ENCODE measurements around the gene ZNF223. TPM values are rescaled to one million over a fixed set of nuclear protein-coding genes. Genes with fewer than 3 reads are reported as not detected.

Gene ZNF223
- total and polyA plus RNA-seq, 9 of the 15 experiments (the other 6 are each of a cell fraction or from before 2014, with no cell fraction given), result 0.21 to 1.8 (median 0.71) TPM

DNA sequence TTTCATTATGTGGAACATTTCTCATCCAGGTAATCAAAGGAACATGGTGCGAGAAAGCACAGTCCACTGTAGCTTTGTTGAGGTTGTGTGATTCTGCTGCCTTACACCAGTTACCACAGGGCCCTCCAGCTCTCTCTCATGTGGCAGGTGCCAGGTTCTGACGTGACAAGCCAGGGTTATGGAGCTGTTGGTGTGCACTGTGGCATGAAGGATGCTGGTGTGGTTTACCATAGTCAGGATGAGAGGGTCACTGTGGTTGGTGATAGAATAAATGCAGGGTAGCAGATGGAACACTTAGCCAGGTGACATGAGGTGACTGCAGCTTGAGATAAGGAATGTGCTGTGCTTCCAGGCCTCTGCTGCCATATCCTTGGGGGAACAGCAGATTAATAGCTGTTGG lies 7.4 kb downstream of the ZNF223 start:
- H3K9me3 ChIP-seq (replicated peaks; ENCODE audit: control insufficient read depth, insufficient read depth, low read depth, low read length), result no peaks in the 10 kb centered on the region
- H3K4me2 ChIP-seq (ENCODE audit: insufficient read depth, low read length), result no peak overlapping the region
- intact Hi-C loops (cut with micrococcal nuclease) (no loop called here), in situ Hi-C loops (cut with MboI) (no loop called here)
- H3K9ac ChIP-seq (ENCODE audit: insufficient read depth in 1 of 2, low read depth in 2 of 2, low read length in 2 of 2), result no peak overlapping the region
- no peaks in the 10 kb centered on the region for H3K9me1 ChIP-seq (ENCODE audit: control insufficient read depth, insufficient read depth, low read length)
- no peaks in the 10 kb centered on the region for H3K36me3 ChIP-seq (ENCODE audit: control insufficient read depth, insufficient read depth, low read length)
- H3K27ac ChIP-seq (ENCODE audit: extremely low read depth, low read depth, low read length), result no peak overlapping the region
- FAIRE-seq (no peak), DNase-seq (ENCODE audit: extremely low read depth in 1 of 4, low spot score in 3 of 4) (no peak), ATAC-seq (no peak)
- no TSS peak for BruUV-seq (replicated peaks)
- POLR2A ChIA-PET, result no interaction called here
- no peak overlapping the region for H3K4me3 ChIP-seq
- H3K27me3 ChIP-seq (ENCODE audit: control insufficient read depth in 2 of 2, insufficient read depth in 2 of 2, low read length in 2 of 2), result no peaks in the 10 kb centered on the region; a peak in 2 of 5 replicates
- H2AFZ ChIP-seq (ENCODE audit: low read depth, low read length), result no peak overlapping the region
- no peaks in the 10 kb centered on the region for H3K4me1 ChIP-seq (replicated peaks in 1 of 2; ENCODE audit: control insufficient read depth in 2 of 2, insufficient read depth in 2 of 2, low read length in 2 of 2)
- WGBS (ENCODE audit: insufficient coverage, low coverage, missing lambda C conversion rate), result 0% methylated on average over 2 of the region's 2 CpGs
- CTCF ChIA-PET (ENCODE audit: low intra/inter-chr PET ratio), result no interaction called here
- H4K20me1 ChIP-seq (replicated peaks; ENCODE audit: control insufficient read depth, insufficient read depth, low read length), result no peaks in the 10 kb centered on the region
- H3K79me2 ChIP-seq (ENCODE audit: control insufficient read depth, insufficient read depth, low read length), result no peaks in the 10 kb centered on the region
- TF ChIP-seq ILF3 (IDR thresholded peaks at IDR 0.05; ENCODE audit: borderline replicate concordance), result no peak
- TF ChIP-seq SIN3A (IDR thresholded peaks at IDR 0.05; ENCODE audit: borderline replicate concordance in 2 of 2, control insufficient read depth in 1 of 2, low read depth in 2 of 2, low read length in 2 of 2), result no peak
- no peak for TF ChIP-seq SMAD1 (IDR thresholded peaks at IDR 0.05; ENCODE audit: low read depth, low read length, partially characterized antibody)
- no peak for TF ChIP-seq NFATC3 (IDR thresholded peaks at IDR 0.05)
- TF ChIP-seq, protein P1, sequence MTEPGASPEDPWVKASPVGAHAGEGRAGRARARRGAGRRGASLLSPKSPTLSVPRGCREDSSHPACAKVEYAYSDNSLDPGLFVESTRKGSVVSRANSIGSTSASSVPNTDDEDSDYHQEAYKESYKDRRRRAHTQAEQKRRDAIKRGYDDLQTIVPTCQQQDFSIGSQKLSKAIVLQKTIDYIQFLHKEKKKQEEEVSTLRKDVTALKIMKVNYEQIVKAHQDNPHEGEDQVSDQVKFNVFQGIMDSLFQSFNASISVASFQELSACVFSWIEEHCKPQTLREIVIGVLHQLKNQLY (CRISPR knock-in tag; conservative IDR thresholded peaks at IDR 0.05), result no peak
- TF ChIP-seq FOXK1 (CRISPR knock-in tag; IDR thresholded peaks at IDR 0.05; ENCODE audit: borderline replicate concordance), result no peak
- no peak for TF ChIP-seq WHSC1 (IDR thresholded peaks at IDR 0.05; ENCODE audit: low read length)
- no peak for TF ChIP-seq MCM2 (IDR thresholded peaks at IDR 0.05; ENCODE audit: low read depth)
- no peak for TF ChIP-seq NR2F6 (CRISPR knock-in tag; IDR thresholded peaks at IDR 0.05)
- TF ChIP-seq, protein P2, sequence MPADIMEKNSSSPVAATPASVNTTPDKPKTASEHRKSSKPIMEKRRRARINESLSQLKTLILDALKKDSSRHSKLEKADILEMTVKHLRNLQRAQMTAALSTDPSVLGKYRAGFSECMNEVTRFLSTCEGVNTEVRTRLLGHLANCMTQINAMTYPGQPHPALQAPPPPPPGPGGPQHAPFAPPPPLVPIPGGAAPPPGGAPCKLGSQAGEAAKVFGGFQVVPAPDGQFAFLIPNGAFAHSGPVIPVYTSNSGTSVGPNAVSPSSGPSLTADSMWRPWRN (IDR thresholded peaks at IDR 0.05; ENCODE audit: low read depth), result no peak
- TF ChIP-seq, protein P3, sequence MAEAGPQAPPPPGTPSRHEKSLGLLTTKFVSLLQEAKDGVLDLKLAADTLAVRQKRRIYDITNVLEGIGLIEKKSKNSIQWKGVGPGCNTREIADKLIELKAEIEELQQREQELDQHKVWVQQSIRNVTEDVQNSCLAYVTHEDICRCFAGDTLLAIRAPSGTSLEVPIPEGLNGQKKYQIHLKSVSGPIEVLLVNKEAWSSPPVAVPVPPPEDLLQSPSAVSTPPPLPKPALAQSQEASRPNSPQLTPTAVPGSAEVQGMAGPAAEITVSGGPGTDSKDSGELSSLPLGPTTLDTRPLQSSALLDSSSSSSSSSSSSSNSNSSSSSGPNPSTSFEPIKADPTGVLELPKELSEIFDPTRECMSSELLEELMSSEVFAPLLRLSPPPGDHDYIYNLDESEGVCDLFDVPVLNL (CRISPR knock-in tag; IDR thresholded peaks at IDR 0.05; ENCODE audit: low read depth), result no peak
- no peak for TF ChIP-seq ZNF518B (CRISPR knock-in tag; IDR thresholded peaks at IDR 0.05)
- TF ChIP-seq PHB (CRISPR knock-in tag; IDR thresholded peaks at IDR 0.05), result no peak
- TF ChIP-seq BRF2 (IDR thresholded peaks at IDR 0.05; ENCODE audit: borderline replicate concordance, insufficient read depth, insufficient read length), result no peak
- no peak for TF ChIP-seq ZNF444 (CRISPR knock-in tag; IDR thresholded peaks at IDR 0.05)
- no peak for TF ChIP-seq MEIS2 (IDR thresholded peaks at IDR 0.05; ENCODE audit: partially characterized antibody)
- TF ChIP-seq ZNF584 (CRISPR knock-in tag; IDR thresholded peaks at IDR 0.05; ENCODE audit: low read depth), result no peak
